Measurements from ENCODE around the gene LIMCH1.

LIMCH1 gene

GRCh38 chr4:41747230-41748055 is 209.5 kb downstream of the LIMCH1 start:
- Mint-ChIP-seq H3K4me1 (peaks cover 21% of the 10 kb centered on the region), H3K9me3 (peaks cover 5 to 7% of the 10 kb centered on the region in 2 donors), H3K4me3 (no peak overlapping the region), H3K27ac (no peak overlapping the region), H3K27me3 (peaks cover 87% of the 10 kb centered on the region)
- ATAC-seq = no peak
- DNase-seq = no peak

DNA sequence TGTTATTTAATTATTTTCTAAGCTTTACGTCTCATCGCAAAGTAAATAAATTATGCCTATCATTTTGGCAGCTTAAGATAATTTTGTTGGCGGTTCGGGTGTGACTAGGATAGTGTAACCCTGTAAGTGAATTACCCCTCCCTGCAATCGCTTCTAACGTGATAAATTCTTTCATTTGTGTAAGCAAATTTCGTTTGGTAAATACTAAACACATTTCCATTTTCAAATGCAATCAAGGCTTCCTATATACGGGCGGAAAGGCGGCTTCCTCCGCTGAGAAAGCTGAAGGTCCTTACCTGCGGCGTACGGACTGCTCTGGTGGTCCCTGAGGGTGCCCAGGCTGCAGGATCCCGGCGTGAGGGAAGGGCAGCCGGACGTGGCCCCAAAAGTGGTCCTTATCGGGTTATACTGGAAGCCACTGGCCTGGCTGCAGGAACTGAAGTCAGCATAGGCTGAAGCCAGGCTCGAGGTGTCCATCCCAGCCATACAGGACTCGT is 210.2 kb downstream of the LIMCH1 start:
- ATAC-seq = no peak
- no peak for DNase-seq
- no peak overlapping the region for H3K4me3 Mint-ChIP-seq
- no peak overlapping the region for H3K27ac Mint-ChIP-seq
- H3K9me3 Mint-ChIP-seq = peaks cover 5 to 7% of the 10 kb centered on the region in 2 donors
- H3K4me1 Mint-ChIP-seq = peaks cover 21% of the 10 kb centered on the region
- H3K27me3 Mint-ChIP-seq = peaks cover 94% of the 10 kb centered on the region

GRCh38 chr4:41748571-41749475 is 210.9 kb downstream of the LIMCH1 start, which contains the start of gene PHOX2B:
TSS of gene PHOX2B (minus strand) at chr4:41748725. CDS start at chr4:41748610, 115 bp downstream.
- H3K4me3 Mint-ChIP-seq = no peak within 1 kb of the TSS
- no peak for ATAC-seq
- H3K27ac Mint-ChIP-seq = no peak within 1 kb of the TSS
- peaks cover 21% of the 10 kb centered on the region for H3K4me1 Mint-ChIP-seq
- DNase-seq = no peak
- peaks cover 99% of the 10 kb centered on the region for H3K27me3 Mint-ChIP-seq
- peaks cover 5 to 7% of the 10 kb centered on the region in 2 donors for H3K9me3 Mint-ChIP-seq

DNA sequence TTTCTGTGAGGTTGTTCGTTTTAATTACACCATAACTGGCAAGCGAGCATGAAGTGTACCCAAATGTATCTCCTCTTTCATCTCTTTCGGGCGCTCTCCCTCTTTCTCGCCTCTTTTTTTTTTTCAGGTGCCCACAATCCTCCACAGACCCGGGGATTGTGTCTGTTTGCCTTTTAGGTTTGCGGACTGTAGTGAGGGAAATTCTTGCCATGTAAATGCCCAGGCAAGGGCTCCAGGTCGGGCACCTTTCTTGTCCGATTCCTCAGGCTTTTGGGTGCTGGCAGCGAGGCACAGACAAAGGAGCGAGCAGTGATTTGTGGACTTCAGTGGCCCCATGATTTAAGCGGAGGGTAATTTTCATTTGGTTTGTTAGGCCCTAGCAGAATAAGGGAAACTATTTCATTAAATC is 211.7 kb downstream of the LIMCH1 start:
- no peak overlapping the region for H3K4me3 Mint-ChIP-seq
- peaks cover 98% of the 10 kb centered on the region for H3K27me3 Mint-ChIP-seq
- no peak for ATAC-seq

More for the DNA sequence above, 211.7 kb downstream of the LIMCH1 start:
- H3K4me1 Mint-ChIP-seq = peaks cover 17% of the 10 kb centered on the region
- no peak for DNase-seq
- H3K27ac Mint-ChIP-seq = no peak overlapping the region
- peaks cover 0 to 7% of the 10 kb centered on the region in 2 donors for H3K9me3 Mint-ChIP-seq

Data from stimulated activated naive CD8-positive, alpha-beta T cell treated with anti-CD3 and anti-CD28 coated beads, Interleukin-15, amount 100 ng/mL, for 72 hours (primary cell).